Hepatocyte (in vitro differentiated cells): ENCODE results near the gene HAUS6. TPM values are rescaled to one million over a fixed set of nuclear protein-coding genes. Genes with fewer than 3 reads are reported as not detected.

Experiments used
- DNase-seq: peaks from one replicate; pipeline ENCODE4 v3.0.0-alpha.2; 2016; ENCODE audit warnings: low spot score
- H2AFZ ChIP-seq: fragments of 200-600 bp; sonication (generic); 2 replicates; pipeline ENCODE4 v1.6.0; 2016; ENCODE audit warnings: antibody characterized with exemption, mild to moderate bottlenecking
- H3K27ac ChIP-seq: fragments of 200-600 bp; sonication (generic); 2 replicates; pipeline ENCODE4 v1.5.1; 2016; ENCODE audit warnings: mild to moderate bottlenecking
- H3K27me3 ChIP-seq: fragments of 200-600 bp; sonication (generic); 2 replicates; pipeline ENCODE4 v1.6.1; 2016
- H3K36me3 ChIP-seq: fragments of 200-600 bp; sonication (generic); replicated peaks from 2 replicates; pipeline ENCODE4 v1.5.1; 2016; ENCODE audit warnings: low read depth; ENCODE audit not compliant: insufficient read depth
- H3K4me1 ChIP-seq: fragments of 200-600 bp; sonication (generic); 2 replicates; pipeline ENCODE4 v1.5.1; 2016; ENCODE audit warnings: mild to moderate bottlenecking, moderate library complexity; ENCODE audit not compliant: insufficient read depth
- H3K4me2 ChIP-seq: fragments of 200-600 bp; sonication (generic); 2 replicates; pipeline ENCODE4 v1.6.0; 2016
- H3K4me3 ChIP-seq: fragments of 200-600 bp; sonication (generic); 2 replicates; pipeline ENCODE4 v1.5.1; 2016; ENCODE audit warnings: mild to moderate bottlenecking
- H3K79me2 ChIP-seq: fragments of 200-600 bp; sonication (generic); 2 replicates; pipeline ENCODE4 v1.6.0; 2017; ENCODE audit warnings: mild to moderate bottlenecking
- H3K9me2 ChIP-seq: fragments of 200-600 bp; sonication (generic); replicated peaks from 2 replicates; pipeline ENCODE4 v1.6.0; 2017; ENCODE audit warnings: mild to moderate bottlenecking; ENCODE audit not compliant: insufficient read depth
- H3K9me3 ChIP-seq: fragments of 200-600 bp; sonication (generic); 2 replicates; pipeline ENCODE4 v1.5.1; 2016; ENCODE audit warnings: low read depth, mild to moderate bottlenecking
- H4K20me1 ChIP-seq: fragments of 200-600 bp; sonication (generic); 2 replicates; pipeline ENCODE4 v1.6.0; 2016; ENCODE audit warnings: mild to moderate bottlenecking; ENCODE audit not compliant: insufficient read depth, poor library complexity, severe bottlenecking
- EZH2 ChIP-seq: fragments of 200-600 bp; sonication (generic); IDR thresholded peaks from 2 replicates; pipeline ENCODE4 v1.6.1; 2016; ENCODE audit warnings: antibody characterized with exemption, mild to moderate bottlenecking, borderline replicate concordance
- EZH2phosphoT487 ChIP-seq: fragments of 200-600 bp; sonication (generic); IDR thresholded peaks from one replicate; pipeline ENCODE4 v1.6.1; 2018; ENCODE audit warnings: antibody characterized with exemption, mild to moderate bottlenecking, low read depth, moderate library complexity; ENCODE audit not compliant: unreplicated experiment, severe bottlenecking
- WGBS: methylation state at CpG from one replicate; pipeline ENCODE4 v1.1.6; 2016; ENCODE audit warnings: low lambda C conversion rate; ENCODE audit errors: missing lambda C conversion rate; 5-methylcytosine and 5-hydroxymethylcytosine counted together
- polyA plus RNA-seq: library from polyadenylated mRNA; unstranded; fragments of >200 nt; fragmentation: Nextera tagmentation; extraction: Ambion mirVana; gene quantifications from 2 replicates; pipeline ENCODE4 v1.2.1, GENCODE V29; 2016
- total RNA-seq: library from RNA; depleted of rRNA; stranded (reverse); fragments of >200 nt; gene quantifications from 2 replicates; pipeline ENCODE4 v1.2.3, GENCODE V29; 2014
- TF ChIP-seq, protein P1 (sequence below): fragments of 200-600 bp; sonication (generic); IDR thresholded peaks from 2 replicates; pipeline ENCODE4 v1.5.1; 2016; ENCODE audit warnings: antibody characterized with exemption, mild to moderate bottlenecking; ENCODE audit not compliant: poor library complexity

Gene HAUS6
- total and polyA plus RNA-seq, 2 experiments from 2014 or later = 2.2 to 10.7 TPM

DNA sequence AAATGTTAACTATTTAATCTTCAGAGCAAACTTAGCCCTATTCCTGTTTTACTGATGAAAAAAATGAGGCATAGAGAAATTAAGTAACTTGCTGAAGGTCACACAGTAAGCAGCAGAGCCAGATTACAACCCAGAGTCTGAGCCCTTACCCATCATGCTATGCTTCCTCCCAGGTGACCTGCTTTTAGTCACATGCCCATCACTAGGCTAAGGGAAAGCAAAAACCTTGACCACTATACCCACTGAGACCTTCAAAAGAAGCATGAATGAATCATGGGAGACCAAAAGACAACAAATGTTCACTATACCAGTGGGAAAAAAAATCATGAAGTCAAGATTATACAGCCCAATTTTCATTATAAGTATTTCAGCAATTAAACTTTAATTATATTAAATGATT lies 5.3 kb upstream of the HAUS6 start:
- no peaks in the 10 kb centered on the region for H4K20me1 ChIP-seq
- no peak for TF ChIP-seq EZH2
- no peak for TF ChIP-seq EZH2phosphoT487
- TF ChIP-seq, protein P1, sequence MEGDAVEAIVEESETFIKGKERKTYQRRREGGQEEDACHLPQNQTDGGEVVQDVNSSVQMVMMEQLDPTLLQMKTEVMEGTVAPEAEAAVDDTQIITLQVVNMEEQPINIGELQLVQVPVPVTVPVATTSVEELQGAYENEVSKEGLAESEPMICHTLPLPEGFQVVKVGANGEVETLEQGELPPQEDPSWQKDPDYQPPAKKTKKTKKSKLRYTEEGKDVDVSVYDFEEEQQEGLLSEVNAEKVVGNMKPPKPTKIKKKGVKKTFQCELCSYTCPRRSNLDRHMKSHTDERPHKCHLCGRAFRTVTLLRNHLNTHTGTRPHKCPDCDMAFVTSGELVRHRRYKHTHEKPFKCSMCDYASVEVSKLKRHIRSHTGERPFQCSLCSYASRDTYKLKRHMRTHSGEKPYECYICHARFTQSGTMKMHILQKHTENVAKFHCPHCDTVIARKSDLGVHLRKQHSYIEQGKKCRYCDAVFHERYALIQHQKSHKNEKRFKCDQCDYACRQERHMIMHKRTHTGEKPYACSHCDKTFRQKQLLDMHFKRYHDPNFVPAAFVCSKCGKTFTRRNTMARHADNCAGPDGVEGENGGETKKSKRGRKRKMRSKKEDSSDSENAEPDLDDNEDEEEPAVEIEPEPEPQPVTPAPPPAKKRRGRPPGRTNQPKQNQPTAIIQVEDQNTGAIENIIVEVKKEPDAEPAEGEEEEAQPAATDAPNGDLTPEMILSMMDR = no peak
- no peak overlapping the region for H3K4me2 ChIP-seq
- H3K79me2 ChIP-seq = no peaks in the 10 kb centered on the region
- DNase-seq = no peak
- no peaks in the 10 kb centered on the region for H3K4me1 ChIP-seq
- H3K27ac ChIP-seq = no peak overlapping the region
- no peak overlapping the region for H2AFZ ChIP-seq
- H3K27me3 ChIP-seq = no peaks in the 10 kb centered on the region
- no peak overlapping the region for H3K4me3 ChIP-seq
- no peaks in the 10 kb centered on the region for H3K9me2 ChIP-seq
- no peaks in the 10 kb centered on the region for H3K36me3 ChIP-seq
- no peaks in the 10 kb centered on the region for H3K9me3 ChIP-seq

DNA sequence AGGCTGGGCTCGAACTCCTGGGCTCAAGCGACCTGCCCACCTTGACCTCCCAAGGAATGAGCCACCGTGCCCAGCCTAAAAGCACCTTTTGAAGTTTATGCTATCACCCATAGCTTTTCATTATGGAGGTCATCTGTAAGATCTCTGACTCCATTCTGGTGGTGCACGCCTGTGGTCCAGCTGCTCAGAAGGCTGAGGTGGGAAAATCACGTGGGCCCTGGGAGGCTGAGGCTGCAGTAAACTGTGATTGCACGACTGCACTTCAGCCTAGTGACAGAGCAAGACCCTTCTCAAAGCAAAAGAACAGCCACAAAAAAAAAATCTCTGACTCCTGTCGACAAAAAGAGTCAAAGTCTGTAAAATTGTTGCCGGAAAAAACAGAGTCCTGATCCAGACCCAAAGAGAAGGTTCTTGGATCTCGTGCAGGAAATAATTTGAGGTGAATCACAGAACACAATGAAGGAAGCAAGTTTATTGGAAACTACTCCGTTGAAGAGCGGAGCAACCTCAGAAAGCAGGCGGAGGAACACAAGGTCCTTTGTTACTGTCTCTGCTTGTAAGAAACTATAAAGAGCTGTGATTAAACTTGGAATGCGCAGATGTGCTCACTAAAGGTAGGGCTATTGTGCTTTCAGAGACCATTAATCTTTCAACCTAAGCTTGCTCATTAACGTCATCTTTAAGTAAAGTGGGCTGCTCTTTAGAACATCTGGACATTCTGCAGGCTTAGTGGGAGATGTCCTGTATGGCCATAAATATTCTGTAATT lies 2.0 kb upstream of the HAUS6 start:
- Histone ChIP-seq H3K27ac (peak overlapping the region; percentile 79), H3K27me3 (no peaks in the 10 kb centered on the region), H3K4me3 (no peak overlapping the region), H3K79me2 (peaks cover 26% of the 10 kb centered on the region), H3K9me2 (no peaks in the 10 kb centered on the region), H2AFZ (no peak overlapping the region), H3K9me3 (no peaks in the 10 kb centered on the region), H4K20me1 (no peaks in the 10 kb centered on the region), H3K4me2 (peak overlapping the region; percentile 43), H3K36me3 (no peaks in the 10 kb centered on the region), H3K4me1 (peaks cover 9% of the 10 kb centered on the region)
- 56% methylated on average over 14 of the region's 14 CpGs for WGBS
- DNase-seq = no peak
- no peak for TF ChIP-seq EZH2
- no peak for TF ChIP-seq EZH2phosphoT487
- TF ChIP-seq, protein P1 = no peak

DNA sequence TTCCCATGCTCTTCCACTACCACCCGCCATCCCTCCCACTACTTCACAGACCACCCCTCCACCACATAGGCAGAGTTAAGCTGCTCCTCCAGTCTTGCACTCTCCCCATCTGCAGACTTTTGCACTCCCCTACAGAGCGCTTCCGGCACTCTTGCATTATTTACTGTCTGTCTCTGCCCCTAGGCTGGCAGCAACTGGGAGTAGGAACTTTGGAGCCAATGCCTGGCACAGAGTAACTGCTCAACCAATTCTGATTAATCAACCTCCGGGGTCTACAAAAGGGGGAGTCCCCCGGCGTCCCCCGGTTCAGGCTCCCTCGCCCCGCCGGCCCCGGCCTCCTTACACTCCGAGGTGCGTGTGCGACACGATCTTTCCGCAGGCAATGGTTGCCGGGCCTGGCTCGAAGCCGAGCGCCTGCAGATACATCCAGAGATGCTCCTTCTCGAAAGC lies 498 bp downstream of the HAUS6 start:
- peaks cover 38% of the 10 kb centered on the region for H3K79me2 ChIP-seq
- TF ChIP-seq, protein P1 = no peak
- TF ChIP-seq EZH2phosphoT487 = no peak
- TF ChIP-seq EZH2 = no peak
- H3K4me3 ChIP-seq = peak overlapping the region; percentile 48
- no peak for DNase-seq
- no peaks in the 10 kb centered on the region for H3K36me3 ChIP-seq
- H3K4me1 ChIP-seq = peaks cover 9% of the 10 kb centered on the region
- H3K27me3 ChIP-seq = no peaks in the 10 kb centered on the region
- H2AFZ ChIP-seq = peak overlapping the region; percentile 51
- no peaks in the 10 kb centered on the region for H3K9me3 ChIP-seq
- H4K20me1 ChIP-seq = no peaks in the 10 kb centered on the region
- peak overlapping the region; percentile 29 for H3K27ac ChIP-seq
- H3K9me2 ChIP-seq = no peaks in the 10 kb centered on the region
- WGBS = 4% methylated on average over 21 of the region's 21 CpGs
- H3K4me2 ChIP-seq = peak overlapping the region; percentile 93
